ENCODE results near the gene TEAD4. TPM values are rescaled to one million over a fixed set of nuclear protein-coding genes. Genes with fewer than 3 reads are reported as not detected.
A peak's percentile ranks its signal among the peaks of the same experiment; 100 is the strongest.

TEAD4 gene
- total RNA-seq, 1 experiment from 2014 or later: 127 TPM

DNA sequence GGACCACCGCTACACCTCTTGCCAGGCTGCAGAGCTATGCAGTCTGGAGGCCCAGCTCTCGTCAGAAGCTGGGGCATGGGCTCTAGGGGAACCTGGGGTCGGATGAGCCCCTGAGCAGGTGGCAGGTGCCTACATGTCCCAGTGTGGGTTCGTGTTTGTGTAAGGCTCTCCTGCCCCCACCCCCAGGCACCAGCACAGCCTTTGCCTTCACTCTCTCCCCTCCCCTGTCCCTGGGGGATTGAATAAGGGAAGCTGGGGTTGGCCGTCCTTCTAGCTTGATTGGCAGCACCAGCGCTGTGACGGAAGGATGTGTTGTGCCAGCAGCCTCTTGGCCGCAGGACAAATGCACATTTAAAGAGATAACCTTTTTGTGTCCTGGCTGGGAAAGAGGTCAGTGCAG is 83.2 kb downstream of the TEAD4 start:
- DNase-seq: peak; percentile 26
- H3K4me3 Mint-ChIP-seq: no peak overlapping the region
- no peak overlapping the region for H2AK5ac ChIP-seq (ENCODE audit: insufficient read length, low read length)
- H3K4ac ChIP-seq (ENCODE audit: low read depth, low read length): no peak overlapping the region
- no peak overlapping the region for H2BK12ac ChIP-seq (ENCODE audit: insufficient read length, low read depth, low read length)
- H2BK20ac ChIP-seq (ENCODE audit: low read depth, low read length, poor library complexity, severe bottlenecking): no peak overlapping the region
- H3T11ph ChIP-seq (ENCODE audit: low read length): no peak overlapping the region
- no peaks in the 10 kb centered on the region for H3K79me1 ChIP-seq (ENCODE audit: insufficient read depth, low read depth, low read length, poor library complexity, severe bottlenecking)
- no peak overlapping the region for H3K27ac ChIP-seq (ENCODE audit: insufficient read length, low read depth, low read length)
- WGBS (ENCODE audit: extremely low coverage, insufficient read length, low lambda C conversion rate): no CpG with 5 or more reads among the region's 8 CpGs
- H4K8ac ChIP-seq (replicated peaks; ENCODE audit: insufficient read length, low read depth, low read length): no peak overlapping the region
- H3K27me3 Mint-ChIP-seq (ENCODE audit: low read depth): peaks cover 1% of the 10 kb centered on the region
- H3K14ac ChIP-seq (ENCODE audit: insufficient read depth, low read length): no peak overlapping the region; the same call in 1 of the 2 replicates
- H4K91ac ChIP-seq (ENCODE audit: insufficient read length, low read depth, low read length): no peak overlapping the region
- no peaks in the 10 kb centered on the region; the same call in 1 of the 2 replicates for H3K4me1 ChIP-seq (ENCODE audit: insufficient read depth, low read length)
- H3K9ac ChIP-seq (ENCODE audit: extremely low read depth, insufficient read length, low read length): no peak overlapping the region
- no peak overlapping the region for H3K4me2 ChIP-seq (ENCODE audit: insufficient read depth, insufficient read length, low read length)
- peaks cover 5% of the 10 kb centered on the region in 2 experiments for H3K4me1 Mint-ChIP-seq
- H3K36me3 Mint-ChIP-seq (ENCODE audit: insufficient read depth in 1 of 3, low read depth in 3 of 3): peaks cover 22 to 72% (median 35%) of the 10 kb centered on the region in 3 experiments
- no peak overlapping the region for H2BK120ac ChIP-seq (ENCODE audit: low read depth, low read length, poor library complexity, severe bottlenecking)
- no peak overlapping the region for H2BK15ac ChIP-seq (ENCODE audit: low read depth, low read length)
- H4K20me1 ChIP-seq (ENCODE audit: control insufficient read depth, insufficient read depth, insufficient read length): no peaks in the 10 kb centered on the region
- no peaks in the 10 kb centered on the region for H3K27me3 ChIP-seq (ENCODE audit: insufficient read depth, low read length)
- no peak overlapping the region for H3K56ac ChIP-seq (ENCODE audit: insufficient read length, low read depth, low read length)
- H3K9me3 ChIP-seq (ENCODE audit: control insufficient read depth, low read depth, low read length): no peaks in the 10 kb centered on the region
- H3K23me2 ChIP-seq (ENCODE audit: insufficient read length, low read depth, low read length, poor library complexity, severe bottlenecking): no peaks in the 10 kb centered on the region
- no peak overlapping the region for H4K5ac ChIP-seq (ENCODE audit: insufficient read length, low read depth, low read length)
- no peak overlapping the region for H2AFZ ChIP-seq (ENCODE audit: low read length)
- no peak overlapping the region for H2BK5ac ChIP-seq (ENCODE audit: insufficient read length, low read length)
- TF ChIP-seq, protein P1, sequence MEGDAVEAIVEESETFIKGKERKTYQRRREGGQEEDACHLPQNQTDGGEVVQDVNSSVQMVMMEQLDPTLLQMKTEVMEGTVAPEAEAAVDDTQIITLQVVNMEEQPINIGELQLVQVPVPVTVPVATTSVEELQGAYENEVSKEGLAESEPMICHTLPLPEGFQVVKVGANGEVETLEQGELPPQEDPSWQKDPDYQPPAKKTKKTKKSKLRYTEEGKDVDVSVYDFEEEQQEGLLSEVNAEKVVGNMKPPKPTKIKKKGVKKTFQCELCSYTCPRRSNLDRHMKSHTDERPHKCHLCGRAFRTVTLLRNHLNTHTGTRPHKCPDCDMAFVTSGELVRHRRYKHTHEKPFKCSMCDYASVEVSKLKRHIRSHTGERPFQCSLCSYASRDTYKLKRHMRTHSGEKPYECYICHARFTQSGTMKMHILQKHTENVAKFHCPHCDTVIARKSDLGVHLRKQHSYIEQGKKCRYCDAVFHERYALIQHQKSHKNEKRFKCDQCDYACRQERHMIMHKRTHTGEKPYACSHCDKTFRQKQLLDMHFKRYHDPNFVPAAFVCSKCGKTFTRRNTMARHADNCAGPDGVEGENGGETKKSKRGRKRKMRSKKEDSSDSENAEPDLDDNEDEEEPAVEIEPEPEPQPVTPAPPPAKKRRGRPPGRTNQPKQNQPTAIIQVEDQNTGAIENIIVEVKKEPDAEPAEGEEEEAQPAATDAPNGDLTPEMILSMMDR (conservative IDR thresholded peaks at IDR 0.05): no peak
- H3K23ac ChIP-seq (ENCODE audit: insufficient read length, low read depth, low read length): no peak overlapping the region
- no peaks in the 10 kb centered on the region for H3K79me2 ChIP-seq (ENCODE audit: insufficient read depth, low read length)
- no peak overlapping the region for H3K27ac Mint-ChIP-seq
- no peak overlapping the region for H3K18ac ChIP-seq (ENCODE audit: insufficient read length, low read depth, low read length)
- H3K9me3 Mint-ChIP-seq: no peaks in the 10 kb centered on the region
